Activated T-cell treated with anti-CD3 and anti-CD28 coated beads, Interleukin-2, amount 50 U/mL, for 72 hours (primary cell): Measurements from ENCODE around the gene MGAT5. TPM values are rescaled to one million over a fixed set of nuclear protein-coding genes. Genes with fewer than 3 reads are reported as not detected.

ENCODE experiments used
- ATAC-seq, 2 donors: fragments of 150-1000 bp; cut with Tn5 transposase; replicated peaks in 1 of 2; 2 replicates each; pipeline ENCODE4 v1.10.0; 2021; ENCODE audit warnings: moderate library complexity in 2 of 2, mild to moderate bottlenecking in 1 of 2
- DNase-seq, 2 donors: peaks; one replicate each; pipeline ENCODE4 v3.0.0; 2021 to 2022; ENCODE audit warnings: mixed read lengths in 1 of 2
- H3K27ac Mint-ChIP-seq: one replicate; pipeline ENCODE4 v1.8.0; 2022; ENCODE audit warnings: mild to moderate bottlenecking, moderate library complexity, mixed read lengths
- H3K27me3 Mint-ChIP-seq: one replicate; pipeline ENCODE4 v1.8.0; 2022; ENCODE audit warnings: low read depth, mixed read lengths
- H3K36me3 Mint-ChIP-seq, 2 donors: one replicate each; pipeline ENCODE4 v1.8.0; 2022; ENCODE audit warnings: mixed read lengths in 2 of 2, mild to moderate bottlenecking in 1 of 2; ENCODE audit not compliant: insufficient read depth in 2 of 2
- H3K4me1 Mint-ChIP-seq: one replicate; pipeline ENCODE4 v1.8.0; 2022; ENCODE audit warnings: low read depth, mixed read lengths
- H3K4me3 Mint-ChIP-seq, 2 donors: one replicate each; pipeline ENCODE4 v1.8.0; 2022; ENCODE audit warnings: mild to moderate bottlenecking in 2 of 2, mixed read lengths in 2 of 2, moderate library complexity in 2 of 2
- H3K9me3 Mint-ChIP-seq, 2 donors: one replicate each; pipeline ENCODE4 v1.8.0; 2022; ENCODE audit warnings: mixed read lengths in 2 of 2
- total RNA-seq, 2 donors: library from RNA; stranded (reverse); gene quantifications; one replicate each; pipeline ENCODE4 v1.2.3, GENCODE V29; 2022

MGAT5 gene
- total RNA-seq, 2 donors from 2014 or later, result 10.9 to 16.2 TPM

DNA sequence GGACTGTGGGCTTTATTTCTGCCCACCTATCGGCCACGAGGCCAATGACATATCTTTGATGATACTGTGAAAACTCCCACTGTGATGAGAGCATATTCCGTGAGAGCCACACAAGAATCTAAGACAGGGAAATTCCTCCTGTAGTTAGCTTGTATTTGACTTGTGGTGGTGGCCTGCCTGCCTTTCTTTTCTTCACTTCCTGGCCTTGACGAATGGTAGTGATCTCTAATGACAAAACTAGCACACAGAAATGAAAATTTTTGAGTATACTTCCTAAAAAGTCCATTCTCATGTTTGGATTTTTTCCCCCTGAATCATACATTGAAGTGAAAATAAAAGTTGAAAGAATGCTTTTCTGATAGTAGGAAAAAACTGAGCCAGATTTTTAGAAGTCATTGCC is 94.4 kb downstream of the MGAT5 start:
- H3K36me3 Mint-ChIP-seq, result peaks cover 6 to 10% of the 10 kb centered on the region in 2 donors
- ATAC-seq (no peak), DNase-seq (no peak)
- H3K9me3 Mint-ChIP-seq, result no peaks in the 10 kb centered on the region
- peak overlapping the region; percentile 52 for H3K27ac Mint-ChIP-seq
- H3K4me3 Mint-ChIP-seq, result peak overlapping the region in 1 of 2 donors; percentile 21
- H3K27me3 Mint-ChIP-seq, result no peaks in the 10 kb centered on the region
- H3K4me1 Mint-ChIP-seq, result peaks cover 6% of the 10 kb centered on the region

DNA sequence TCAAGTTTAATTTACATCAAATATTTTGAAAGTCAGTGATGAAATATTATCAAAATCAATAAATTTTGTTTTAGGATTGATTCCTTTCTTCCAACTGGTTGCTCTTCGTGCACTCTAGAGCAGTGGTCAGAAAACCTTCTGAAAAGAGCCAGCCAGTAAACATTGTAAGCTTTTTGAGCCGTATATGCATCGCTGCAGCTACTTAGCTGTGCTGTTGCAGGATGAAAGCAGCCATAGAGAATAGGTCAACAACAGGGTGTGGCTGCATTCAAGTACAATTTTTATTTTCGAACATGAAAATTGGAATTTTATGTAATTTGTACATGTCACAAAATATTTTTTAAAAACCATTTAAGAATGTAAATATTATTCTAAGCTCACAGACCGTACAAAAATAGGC is 94.9 kb downstream of the MGAT5 start:
- Mint-ChIP-seq H3K9me3 (no peaks in the 10 kb centered on the region), H3K36me3 (peaks cover 6 to 10% of the 10 kb centered on the region in 2 donors), H3K4me1 (peaks cover 3% of the 10 kb centered on the region), H3K4me3 (no peak overlapping the region), H3K27me3 (no peaks in the 10 kb centered on the region), H3K27ac (no peak overlapping the region)
- ATAC-seq, result no peak
- no peak for DNase-seq

- Mint-ChIP-seq H3K27ac (no peak overlapping the region), H3K9me3 (no peaks in the 10 kb centered on the region), H3K27me3 (no peaks in the 10 kb centered on the region), H3K36me3 (peaks cover 4 to 8% of the 10 kb centered on the region in 2 donors), H3K4me1 (no peaks in the 10 kb centered on the region), H3K4me3 (no peak overlapping the region)
- DNase-seq (no peak), ATAC-seq (no peak)
These were observed 97.1 kb downstream of the MGAT5 start for GRCh38 chr2:134351016-134351415.

- no peak overlapping the region for H3K27ac Mint-ChIP-seq
- H3K4me1 Mint-ChIP-seq, result no peaks in the 10 kb centered on the region
- peaks cover 4 to 6% of the 10 kb centered on the region in 2 donors for H3K36me3 Mint-ChIP-seq
- H3K4me3 Mint-ChIP-seq, result no peak overlapping the region
- H3K9me3 Mint-ChIP-seq, result no peaks in the 10 kb centered on the region
- no peak for ATAC-seq
- no peaks in the 10 kb centered on the region for H3K27me3 Mint-ChIP-seq
- no peak for DNase-seq
These were observed 98.0 kb downstream of the MGAT5 start for GRCh38 chr2:134351899-134352298.

GRCh38 chr2:134352844-134353243 is 99.0 kb downstream of the MGAT5 start:
- DNase-seq (no peak), ATAC-seq (no peak)
- H3K4me3 Mint-ChIP-seq, result no peak overlapping the region
- no peaks in the 10 kb centered on the region for H3K27me3 Mint-ChIP-seq
- H3K9me3 Mint-ChIP-seq, result no peaks in the 10 kb centered on the region
- H3K36me3 Mint-ChIP-seq, result peaks cover 4 to 6% of the 10 kb centered on the region in 2 donors
- H3K27ac Mint-ChIP-seq, result no peak overlapping the region
- H3K4me1 Mint-ChIP-seq, result no peaks in the 10 kb centered on the region

DNA sequence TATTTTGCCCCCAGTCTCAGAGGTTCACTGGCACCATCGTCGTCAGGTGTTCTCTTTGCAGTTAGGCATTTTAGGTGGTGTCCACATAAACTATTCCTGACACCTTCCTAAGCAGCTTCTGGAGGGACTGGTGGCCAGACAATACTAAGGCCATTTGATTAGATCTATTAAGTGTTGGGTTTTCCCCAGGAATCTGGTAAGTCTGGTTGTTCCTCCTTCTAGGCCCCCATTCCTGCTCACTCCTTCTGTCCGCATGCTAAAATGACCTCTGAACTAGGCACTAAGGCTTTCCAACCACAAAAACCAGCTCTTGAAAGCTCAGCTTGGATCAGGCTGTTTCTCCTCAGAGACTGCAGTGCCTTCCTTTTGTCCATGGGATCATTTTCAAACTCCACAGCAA is 100.7 kb downstream of the MGAT5 start:
- no peaks in the 10 kb centered on the region for H3K9me3 Mint-ChIP-seq
- no peak for ATAC-seq
- H3K27ac Mint-ChIP-seq, result no peak overlapping the region
- no peak for DNase-seq
- no peaks in the 10 kb centered on the region for H3K4me1 Mint-ChIP-seq
- no peaks in the 10 kb centered on the region for H3K27me3 Mint-ChIP-seq
- no peak overlapping the region for H3K4me3 Mint-ChIP-seq
- H3K36me3 Mint-ChIP-seq, result peaks cover 4 to 6% of the 10 kb centered on the region in 2 donors

DNA sequence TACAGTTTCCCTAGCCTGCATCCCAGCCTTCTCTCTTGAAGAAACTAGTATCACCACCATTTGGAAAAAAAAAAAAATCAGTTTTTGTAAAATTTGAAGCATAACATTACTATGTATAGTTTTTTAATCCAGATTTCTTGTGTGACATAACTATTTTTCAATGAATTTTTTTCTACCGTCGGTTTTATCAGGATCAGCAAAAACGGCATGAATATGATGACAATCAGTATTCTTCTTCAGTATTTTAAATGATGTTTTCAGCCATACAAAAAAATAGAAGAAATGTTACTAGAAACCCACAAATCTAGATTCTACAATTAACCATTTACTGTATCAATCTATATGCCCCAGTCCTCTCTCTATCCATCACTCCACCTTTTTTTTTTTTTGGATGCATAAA is 103.9 kb downstream of the MGAT5 start:
- Mint-ChIP-seq H3K4me1 (peaks cover 6% of the 10 kb centered on the region), H3K9me3 (no peaks in the 10 kb centered on the region), H3K4me3 (no peak overlapping the region), H3K36me3 (peaks cover 0 to 1% of the 10 kb centered on the region in 2 donors), H3K27me3 (no peaks in the 10 kb centered on the region), H3K27ac (no peak overlapping the region)
- no peak for DNase-seq
- ATAC-seq, result no peak

GRCh38 chr2:134359367-134360081 is 105.7 kb downstream of the MGAT5 start:
- ATAC-seq (no peak), DNase-seq (no peak)
- H3K4me3 Mint-ChIP-seq, result no peak overlapping the region
- H3K27me3 Mint-ChIP-seq, result no peaks in the 10 kb centered on the region
- H3K9me3 Mint-ChIP-seq, result no peaks in the 10 kb centered on the region
- H3K4me1 Mint-ChIP-seq, result peaks cover 6% of the 10 kb centered on the region
- no peak overlapping the region for H3K27ac Mint-ChIP-seq
- peaks cover 0 to 1% of the 10 kb centered on the region in 2 donors for H3K36me3 Mint-ChIP-seq

- DNase-seq (no peak), ATAC-seq (no peak)
- Mint-ChIP-seq H3K36me3 (no peaks in the 10 kb centered on the region), H3K4me1 (peaks cover 6% of the 10 kb centered on the region), H3K9me3 (no peaks in the 10 kb centered on the region), H3K4me3 (no peak overlapping the region), H3K27ac (no peak overlapping the region), H3K27me3 (no peaks in the 10 kb centered on the region)
These were observed 107.0 kb downstream of the MGAT5 start for GRCh38 chr2:134360745-134361487.

- DNase-seq (no peak), ATAC-seq (peak in 1 of 2 donors; percentile 25)
- peaks cover 7% of the 10 kb centered on the region for H3K4me1 Mint-ChIP-seq
- no peak overlapping the region for H3K4me3 Mint-ChIP-seq
- no peak overlapping the region for H3K27ac Mint-ChIP-seq
- H3K36me3 Mint-ChIP-seq, result no peaks in the 10 kb centered on the region
- no peaks in the 10 kb centered on the region for H3K27me3 Mint-ChIP-seq
- H3K9me3 Mint-ChIP-seq, result no peaks in the 10 kb centered on the region
These were observed 107.8 kb downstream of the MGAT5 start for GRCh38 chr2:134361648-134362047.

DNA sequence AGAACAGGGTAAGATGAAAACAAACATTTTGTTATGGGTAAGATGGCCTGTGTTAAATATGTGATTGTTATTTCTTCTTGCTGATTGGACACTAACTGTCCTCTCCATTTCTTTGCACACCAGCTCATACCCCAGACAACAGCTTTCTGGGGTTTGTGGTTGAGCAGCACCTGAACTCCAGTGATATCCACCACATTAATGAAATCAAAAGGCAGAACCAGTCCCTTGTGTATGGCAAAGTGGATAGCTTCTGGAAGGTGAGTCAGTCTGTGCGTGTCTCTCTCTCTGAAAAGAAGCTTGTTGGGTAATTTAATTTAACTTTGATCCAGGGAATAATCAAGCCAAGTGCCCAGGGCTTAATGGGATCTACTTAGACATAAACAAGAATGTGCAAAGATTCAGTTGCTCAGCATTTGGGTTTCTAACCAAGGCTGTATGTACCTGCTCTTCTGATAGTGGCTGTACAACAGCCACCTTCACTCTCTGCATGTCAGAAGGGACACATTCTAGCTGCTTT is 108.3 kb downstream of the MGAT5 start:
- Mint-ChIP-seq H3K4me3 (no peak overlapping the region), H3K9me3 (no peaks in the 10 kb centered on the region), H3K27me3 (no peaks in the 10 kb centered on the region), H3K27ac (no peak overlapping the region), H3K4me1 (peaks cover 13% of the 10 kb centered on the region), H3K36me3 (peaks cover 0 to 2% of the 10 kb centered on the region in 2 donors)
- ATAC-seq (no peak), DNase-seq (no peak)

DNA sequence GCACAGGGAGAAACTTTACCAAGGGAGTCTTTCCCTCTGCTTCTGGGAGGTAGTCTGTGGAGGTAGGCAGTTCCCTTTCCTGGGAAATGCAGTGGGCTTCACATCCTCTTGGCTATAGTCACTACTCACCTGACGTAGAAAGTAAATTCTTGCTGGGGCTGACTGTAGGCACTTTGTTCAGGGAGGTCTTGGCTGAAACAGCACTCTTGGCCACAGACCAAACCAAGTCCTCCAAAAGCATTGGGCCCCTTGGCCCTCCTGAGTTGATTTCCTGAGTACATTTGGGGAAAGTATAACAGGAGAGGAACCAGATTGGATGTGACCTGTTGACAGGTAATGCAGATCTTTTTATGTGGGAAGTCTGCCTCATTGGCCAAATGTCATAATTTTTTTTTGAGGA is 108.9 kb downstream of the MGAT5 start:
- no peaks in the 10 kb centered on the region for H3K9me3 Mint-ChIP-seq
- ATAC-seq, result no peak
- no peak overlapping the region for H3K4me3 Mint-ChIP-seq
- DNase-seq, result no peak
- H3K27me3 Mint-ChIP-seq, result no peaks in the 10 kb centered on the region
- no peak overlapping the region for H3K27ac Mint-ChIP-seq
- H3K4me1 Mint-ChIP-seq, result peaks cover 18% of the 10 kb centered on the region
- H3K36me3 Mint-ChIP-seq, result peaks cover 0 to 2% of the 10 kb centered on the region in 2 donors

DNA sequence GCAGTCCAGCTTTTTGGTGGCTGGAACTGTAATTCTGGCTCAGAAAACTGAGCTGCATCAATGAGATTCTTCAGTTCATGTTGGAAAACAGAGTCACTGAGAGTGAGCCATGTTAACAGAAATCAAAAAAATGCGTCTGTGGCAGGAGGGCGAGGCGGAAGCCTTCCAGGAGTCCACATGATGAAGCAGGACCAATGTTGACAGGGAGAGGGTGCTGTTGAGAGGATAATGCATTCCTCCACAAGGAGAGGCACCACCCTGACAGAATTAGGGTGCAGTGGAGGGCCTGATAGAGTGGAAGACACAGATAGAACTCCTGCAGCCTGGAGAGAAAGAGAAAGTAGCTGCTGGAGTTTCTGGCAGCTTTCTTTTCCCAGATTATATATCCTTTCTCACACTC is 111.5 kb downstream of the MGAT5 start:
- Mint-ChIP-seq H3K36me3 (peaks cover 0 to 2% of the 10 kb centered on the region in 2 donors), H3K9me3 (no peaks in the 10 kb centered on the region), H3K27me3 (no peaks in the 10 kb centered on the region), H3K4me1 (peaks cover 28% of the 10 kb centered on the region), H3K4me3 (no peak overlapping the region), H3K27ac (no peak overlapping the region)
- DNase-seq (no peak), ATAC-seq (no peak)
